ENCODE measurements around the gene PLAC8L1.

PLAC8L1 gene

GRCh38 chr5:146042628-146043279 lies 62.6 kb downstream of the PLAC8L1 start:
- no peak for DNase-seq (ENCODE audit: low spot score)

GRCh38 chr5:146041180-146041789 lies 64.1 kb downstream of the PLAC8L1 start:
- no peak for DNase-seq (ENCODE audit: low spot score)

- no peak for DNase-seq (ENCODE audit: low spot score)
Measured at GRCh38 chr5:146040527-146040926, 64.8 kb downstream of the PLAC8L1 start.

GRCh38 chr5:146039420-146039819 lies 66.0 kb downstream of the PLAC8L1 start:
- DNase-seq (ENCODE audit: low spot score) = no peak

- DNase-seq (ENCODE audit: low spot score) = no peak
Measured at GRCh38 chr5:146034605-146035004, 70.8 kb downstream of the PLAC8L1 start.
